GM12878 (cell line): ENCODE measurements around the gene DALRD3. TPM values are rescaled to one million over a fixed set of nuclear protein-coding genes. Genes with fewer than 3 reads are reported as not detected.

ENCODE experiments used
- ATAC-seq: fragments of 200-7000 bp; cut with Tn5 transposase; 3 replicates; pipeline ENCODE4 v1.9.1; 2020; ENCODE audit warnings: mild to moderate bottlenecking, moderate library complexity
- BruUV-seq: library from RNA; stranded (reverse); fragments of 400-500 nt; replicated peaks from 2 replicates; lab custom pipeline; 2021; lab: Mats Ljungman, UMichigan
- CTCF ChIA-PET: fragments of 300-600 bp; sonication (Branson Sonifier 250); formaldehyde crosslinking; extraction: SDS; loops from one replicate; lab custom pipeline; 2021; ENCODE audit warnings: inconsistent platforms; lab: Yijun Ruan, JAX
- POLR2A ChIA-PET: fragments of 350-600 bp; formaldehyde crosslinking; extraction: SDS; loops from one replicate; lab custom pipeline; 2021; ENCODE audit warnings: inconsistent platforms; lab: Charles Lee
- RAD21 ChIA-PET: fragments of 300-600 bp; sonication (Branson Sonifier 250); formaldehyde crosslinking; loops from one replicate; lab custom pipeline; 2023; ENCODE audit warnings: antibody characterized with exemption; ENCODE audit not compliant: unreplicated experiment; lab: Charles Lee
- SMC1A ChIA-PET: fragments of 300-600 bp; sonication (Branson Sonifier 250); formaldehyde crosslinking; loops from one replicate; lab custom pipeline; 2023; ENCODE audit not compliant: unreplicated experiment, uncharacterized antibody; lab: Charles Lee
- DNase-seq: peaks from one replicate; pipeline ENCODE4 v3.0.0-alpha.2; 2011; ENCODE audit warnings: low read depth, low spot score
- FAIRE-seq: peaks from 3 replicates; lab custom pipeline; 2011; peaks lifted over from hg19 to GRCh38; lab: Jason Lieb, UNC
- H2AFZ ChIP-seq: 2 replicates; pipeline ENCODE4 v1.6.0; 2011; ENCODE audit warnings: low read depth, low read length, control low read depth; ENCODE audit not compliant: control insufficient read depth
- H3K27ac ChIP-seq: 2 replicates; pipeline ENCODE4 v1.5.1; 2011; ENCODE audit warnings: control low read depth; ENCODE audit not compliant: control insufficient read depth, insufficient read depth
- H3K27me3 ChIP-seq, 2 experiments: replicated peaks in 1 of 2; 2 replicates each; pipeline versions ENCODE4 v1.6.0 to v1.6.1; 2011; ENCODE audit warnings: low read length in 1 of 2; ENCODE audit not compliant: control insufficient read depth in 2 of 2, insufficient read depth in 2 of 2
- H3K36me3 ChIP-seq, 2 experiments: 2 replicates each; pipeline ENCODE4 v1.5.1; 2011; ENCODE audit warnings: low read length in 1 of 2; ENCODE audit not compliant: control insufficient read depth in 2 of 2, insufficient read depth in 2 of 2
- H3K4me1 ChIP-seq: 2 replicates; pipeline ENCODE4 v1.6.1; 2011; ENCODE audit warnings: mild to moderate bottlenecking, low read length, moderate library complexity, mixed read lengths; ENCODE audit not compliant: control insufficient read depth, insufficient read depth
- H3K4me2 ChIP-seq: 2 replicates; pipeline ENCODE4 v1.6.0; 2011; ENCODE audit warnings: control low read depth; ENCODE audit not compliant: control insufficient read depth, insufficient read depth
- H3K4me3 ChIP-seq: fragments of 200-600 bp; sonication (generic); 2 replicates; pipeline ENCODE4 v1.5.1; 2016
- H3K79me2 ChIP-seq: 2 replicates; pipeline ENCODE4 v1.6.0; 2011; ENCODE audit warnings: low read length; ENCODE audit not compliant: control insufficient read depth, insufficient read depth
- H3K9ac ChIP-seq: 2 replicates; pipeline ENCODE4 v1.8.0; 2011; ENCODE audit warnings: low read length, control low read depth, mixed read lengths; ENCODE audit not compliant: control insufficient read depth, insufficient read depth
- H3K9me3 ChIP-seq: replicated peaks from 3 replicates; pipeline ENCODE4 v1.5.1; 2011; ENCODE audit warnings: mild to moderate bottlenecking, low read length; ENCODE audit not compliant: control insufficient read depth, insufficient read depth
- H4K20me1 ChIP-seq: 2 replicates; pipeline ENCODE4 v1.6.0; 2011; ENCODE audit not compliant: control insufficient read depth, insufficient read depth
- BMI1 ChIP-seq: fragments of 450-650 bp; IDR thresholded peaks from 2 replicates; pipeline ENCODE4 v1.6.1; 2016; ENCODE audit warnings: mild to moderate bottlenecking, moderate library complexity, borderline replicate concordance
- CREB1 ChIP-seq: IDR thresholded peaks from 2 replicates; pipeline ENCODE4 v1.6.1; 2012; ENCODE audit warnings: low read depth, mild to moderate bottlenecking, inconsistent platforms
- KAT2A ChIP-seq: conservative IDR thresholded peaks from 2 replicates; pipeline ENCODE4 v1.6.1; 2011; ENCODE audit warnings: low read depth, low read length; ENCODE audit not compliant: control insufficient read depth
- MEF2B ChIP-seq: fragments of 450-650 bp; IDR thresholded peaks from 2 replicates; pipeline ENCODE4 v1.6.1; 2018; ENCODE audit warnings: mild to moderate bottlenecking, moderate library complexity; ENCODE audit not compliant: partially characterized antibody, poor library complexity, severe bottlenecking
- MTA3 ChIP-seq: IDR thresholded peaks from 2 replicates; pipeline ENCODE4 v1.6.1; 2012; ENCODE audit warnings: low read length, inconsistent platforms, borderline replicate concordance
- MYC ChIP-seq: IDR thresholded peaks from 2 replicates; pipeline ENCODE4 v1.6.1; 2011; ENCODE audit warnings: mild to moderate bottlenecking, low read length, moderate library complexity, inconsistent platforms; ENCODE audit not compliant: insufficient read depth, insufficient replicate concordance, insufficient read length, severe bottlenecking
- NKRF ChIP-seq: fragments of 450-650 bp; conservative IDR thresholded peaks from 2 replicates; pipeline ENCODE4 v1.6.1; 2017; ENCODE audit warnings: mild to moderate bottlenecking, moderate library complexity
- POLR2A ChIP-seq: IDR thresholded peaks from 2 replicates; pipeline ENCODE4 v1.6.1; 2011; ENCODE audit warnings: low read depth, mild to moderate bottlenecking, low read length
- SMARCA5 ChIP-seq: fragments of 450-650 bp; IDR thresholded peaks from 2 replicates; pipeline ENCODE4 v1.6.1; 2017; ENCODE audit warnings: mild to moderate bottlenecking
- TCF7 ChIP-seq: IDR thresholded peaks from 2 replicates; pipeline ENCODE4 v1.6.1; 2014; ENCODE audit warnings: antibody characterized with exemption, borderline replicate concordance
- WGBS: methylation state at CpG from one replicate; pipeline ENCODE4 v1.1.6; 2016; ENCODE audit warnings: low lambda C conversion rate; ENCODE audit not compliant: insufficient replicate concordance, insufficient coverage; ENCODE audit errors: missing lambda C conversion rate; 5-methylcytosine and 5-hydroxymethylcytosine counted together
- in situ Hi-C: fragments of 300-500 bp; cut with MboI; formaldehyde crosslinking; loops from 9 replicates; pipeline ENCODE4 v1.14.3; 2018; ENCODE audit warnings: mixed read lengths
- intact Hi-C: fragments of 100-400 bp; cut with micrococcal nuclease; formaldehyde crosslinking; loops from one replicate; pipeline ENCODE4 v1.14.2; 2022; ENCODE audit not compliant: unreplicated experiment
- polyA plus RNA-seq, 11 experiments: library from polyadenylated mRNA; depleted of rRNA in 4 of 11; unstranded in 6 of 11; stranded (reverse) in 5 of 11; fragments of >200 nt; fragmentation: Nextera tagmentation in 4 of 11; fragmentation: Illumina TruSeq in 1 of 11; extraction: Ambion mirVana in 4 of 11; extraction: Trizol in 1 of 11; gene quantifications; 1 replicate in 1 of 11; 2 replicates in 10 of 11; pipeline versions ENCODE4 v1.2.1 to v1.2.3, GENCODE V29; 2011 to 2016; ENCODE audit warnings: inconsistent platforms in 2 of 11, missing spikeins in 2 of 11, low read depth in 1 of 11
- total RNA-seq, 4 experiments: library from RNA; depleted of rRNA in 3 of 4; stranded (reverse); fragments of >200 nt in 3 of 4; fragmentation: Illumina TruSeq in 1 of 4; extraction: Trizol in 1 of 4; gene quantifications; 2 replicates each; pipeline versions ENCODE4 v1.2.1 to v1.2.3, GENCODE V29; 2013 to 2021

The DALRD3 gene
- total and polyA plus RNA-seq, 10 of the 15 experiments (the other 5 are each of a cell fraction or from before 2014, with no cell fraction given), result 10.1 to 28.2 (median 21.6) TPM

- in situ Hi-C loops, result no loop called here
- no TSS peak for BruUV-seq
- ATAC-seq, result no peak
- TF ChIP-seq SMARCA5 (no peak), BMI1 (no peak), POLR2A (no peak), KAT2A (no peak), MYC (no peak), MTA3 (no peak), MEF2B (no peak), CREB1 (no peak), TCF7 (no peak), NKRF (no peak)
- TF ChIP-seq, all 136 proteins: peak for 0
- H3K36me3 ChIP-seq, result peaks cover 15 to 24% of the 10 kb centered on the region in 2 experiments
- WGBS, result 98% methylated on average over 2 of the region's 2 CpGs
- no peaks in the 10 kb centered on the region for H4K20me1 ChIP-seq
- H3K4me3 ChIP-seq, result no peak overlapping the region
- no peak for DNase-seq
- H3K9ac ChIP-seq, result no peak overlapping the region
- H2AFZ ChIP-seq, result no peak overlapping the region
- H3K79me2 ChIP-seq, result no peaks in the 10 kb centered on the region
- H3K9me3 ChIP-seq, result no peaks in the 10 kb centered on the region
- H3K4me2 ChIP-seq, result no peak overlapping the region
- SMC1A ChIA-PET, result interaction anchor here (1.0 kb wide), 1 partner anchor 11 kb away, joined by 3 read pairs; no protein-coding TSS in a partner anchor
- intact Hi-C loops, result no loop called here
- FAIRE-seq, result no peak
- no peak overlapping the region for H3K27ac ChIP-seq
- CTCF ChIA-PET, result interaction anchor here (1.0 kb wide), 1 partner anchor 67 kb away, joined by 3 read pairs; no protein-coding TSS in a partner anchor
- no peaks in the 10 kb centered on the region for H3K27me3 ChIP-seq
- RAD21 ChIA-PET, result no interaction called here
- no peaks in the 10 kb centered on the region for H3K4me1 ChIP-seq
- POLR2A ChIA-PET, result no interaction called here
These were observed 36.0 kb upstream of the DALRD3 start for GRCh38 chr3:49054344-49054862.
